Large intestine (tissue), 12 donors: ENCODE results near the gene CAPN8. TPM values are rescaled to one million over a fixed set of nuclear protein-coding genes. Genes with fewer than 3 reads are reported as not detected.

Source experiments
- DNase-seq, 2 donors: peaks; one replicate each; pipeline versions ENCODE4 v3.0.0 to v3.0.0-alpha.2; 2013
- H3K27ac ChIP-seq: one replicate; pipeline ENCODE4 v1.5.1; 2013; ENCODE audit warnings: low read length
- H3K27me3 ChIP-seq: 2 replicates; pipeline ENCODE4 v1.6.1; 2013; ENCODE audit warnings: low read length; ENCODE audit not compliant: control insufficient read depth, insufficient read depth
- H3K36me3 ChIP-seq: 2 replicates; pipeline ENCODE4 v1.6.1; 2013; ENCODE audit warnings: low read length; ENCODE audit not compliant: control insufficient read depth, insufficient read depth
- H3K4me1 ChIP-seq: one replicate; pipeline ENCODE4 v1.6.1; 2013; ENCODE audit warnings: low read length; ENCODE audit not compliant: control insufficient read depth, insufficient read depth
- H3K4me3 ChIP-seq: one replicate; pipeline ENCODE4 v1.5.1; 2013; ENCODE audit warnings: low read length
- H3K9me3 ChIP-seq: one replicate; pipeline ENCODE4 v1.6.1; 2013; ENCODE audit warnings: mild to moderate bottlenecking, low read depth, low read length, moderate library complexity; ENCODE audit not compliant: control insufficient read depth
- WGBS: methylation state at CpG from one replicate; pipeline ENCODE4 v1.1.5; 2013; ENCODE audit warnings: low lambda C conversion rate; ENCODE audit not compliant: insufficient coverage; 5-methylcytosine and 5-hydroxymethylcytosine counted together
- long read RNA-seq, 11 donors: transcript quantifications; one replicate each; lab custom pipeline, GENCODE V29; 2026
- polyA plus RNA-seq: library from polyadenylated mRNA; unstranded; fragments of 120-200 nt; gene quantifications from one replicate; pipeline ENCODE4 v1.2.1, GENCODE V29; 2013

CAPN8 gene
- polyA plus RNA-seq = 8.7 TPM
- long read RNA-seq, donor 1, partial matches to known transcripts = 43 of 44 reads
- long read RNA-seq, donor 1, other reads (novel, unspliced or antisense) = 0 of 44 reads
- long read RNA-seq, donor 2, partial matches to known transcripts = 198 of 199 reads
- long read RNA-seq, donor 2, other reads (novel, unspliced or antisense) = 0 of 199 reads
- long read RNA-seq, donor 3 = 0 reads
- long read RNA-seq, donor 4 = 0 reads
- long read RNA-seq, donor 5, partial matches to known transcripts = 115 of 115 reads
- long read RNA-seq, donor 5, other reads (novel, unspliced or antisense) = 0 of 115 reads
- long read RNA-seq, donor 6, partial matches to known transcripts = 128 of 129 reads
- long read RNA-seq, donor 6, other reads (novel, unspliced or antisense) = 0 of 129 reads
- long read RNA-seq, donor 7, partial matches to known transcripts = 59 of 59 reads
- long read RNA-seq, donor 7, other reads (novel, unspliced or antisense) = 0 of 59 reads
- long read RNA-seq, donor 8, partial matches to known transcripts = 129 of 130 reads
- long read RNA-seq, donor 8, other reads (novel, unspliced or antisense) = 0 of 130 reads
- long read RNA-seq, donor 9, partial matches to known transcripts = 110 of 111 reads
- long read RNA-seq, donor 9, other reads (novel, unspliced or antisense) = 0 of 111 reads
- long read RNA-seq, donor 10, partial matches to known transcripts = 129 of 129 reads
- long read RNA-seq, donor 10, other reads (novel, unspliced or antisense) = 0 of 129 reads
- long read RNA-seq, donor 11, partial matches to known transcripts = 23 of 40 reads
- long read RNA-seq, donor 11, other reads (novel, unspliced or antisense) = 16 of 40 reads

- no peak within 1 kb of the TSS for H3K4me3 ChIP-seq
- H3K27me3 ChIP-seq = no peaks in the 10 kb centered on the region
- no CpG with 5 or more reads among the region's 6 CpGs for WGBS
- H3K27ac ChIP-seq = no peak within 1 kb of the TSS
- peaks cover 3% of the 10 kb centered on the region for H3K4me1 ChIP-seq
- no peaks in the 10 kb centered on the region for H3K9me3 ChIP-seq
- DNase-seq = peak in 1 of 2 donors; percentile 53
- no peaks in the 10 kb centered on the region for H3K36me3 ChIP-seq
Observed at GRCh38 chr1:223665592-223666312, at the start of gene CAPN8. TSS of gene CAPN8 (minus strand) at chr1:223665701. CDS start at chr1:223665646, 55 bp downstream.

GRCh38 chr1:223714849-223715603 lies 49.5 kb upstream of the CAPN8 start:
- no peaks in the 10 kb centered on the region for H3K27me3 ChIP-seq
- H3K9me3 ChIP-seq = no peaks in the 10 kb centered on the region
- peak overlapping the region; percentile 46 for H3K27ac ChIP-seq
- H3K36me3 ChIP-seq = peaks cover 20% of the 10 kb centered on the region
- peaks cover 45% of the 10 kb centered on the region for H3K4me1 ChIP-seq
- DNase-seq = peak; percentile 84 to 87
- no peak overlapping the region for H3K4me3 ChIP-seq
- WGBS = no CpG with 5 or more reads among the region's 9 CpGs

- no peaks in the 10 kb centered on the region for H3K9me3 ChIP-seq
- no peak for DNase-seq
- no peak overlapping the region for H3K4me3 ChIP-seq
- peaks cover 17% of the 10 kb centered on the region for H3K36me3 ChIP-seq
- H3K27ac ChIP-seq = no peak overlapping the region
- peaks cover 40% of the 10 kb centered on the region for H3K4me1 ChIP-seq
- WGBS = no CpG with 5 or more reads among the region's 2 CpGs
- H3K27me3 ChIP-seq = no peaks in the 10 kb centered on the region
Observed at GRCh38 chr1:223714421-223714724, 48.9 kb upstream of the CAPN8 start.

GRCh38 chr1:223713546-223714420 lies 48.3 kb upstream of the CAPN8 start:
- peak overlapping the region; percentile 81 for H3K4me3 ChIP-seq
- H3K36me3 ChIP-seq = peaks cover 17% of the 10 kb centered on the region
- H3K9me3 ChIP-seq = no peaks in the 10 kb centered on the region
- peak overlapping the region; percentile 79 for H3K27ac ChIP-seq
- WGBS = 73% methylated on average over 3 of the region's 7 CpGs
- peak in 1 of 2 donors; percentile 62 for DNase-seq
- no peaks in the 10 kb centered on the region for H3K27me3 ChIP-seq
- H3K4me1 ChIP-seq = peaks cover 36% of the 10 kb centered on the region

GRCh38 chr1:223712850-223713474 lies 47.5 kb upstream of the CAPN8 start:
- peak overlapping the region; percentile 79 for H3K27ac ChIP-seq
- no peaks in the 10 kb centered on the region for H3K27me3 ChIP-seq
- no CpG with 5 or more reads among the region's 40 CpGs for WGBS
- H3K9me3 ChIP-seq = no peaks in the 10 kb centered on the region
- H3K36me3 ChIP-seq = peaks cover 11% of the 10 kb centered on the region
- peak in 1 of 2 donors; percentile 72 for DNase-seq
- H3K4me1 ChIP-seq = peaks cover 37% of the 10 kb centered on the region
- peak overlapping the region; percentile 81 for H3K4me3 ChIP-seq

GRCh38 chr1:223712194-223712849 lies 46.8 kb upstream of the CAPN8 start, which contains the start of gene CAPN2:
TSS of gene CAPN2 (plus strand) at chr1:223712539. CDS start at chr1:223712641, 102 bp downstream.
- Histone ChIP-seq H3K4me1 (peaks cover 43% of the 10 kb centered on the region), H3K9me3 (no peaks in the 10 kb centered on the region), H3K27ac (peak within 1 kb of the TSS; percentile 79), H3K27me3 (no peaks in the 10 kb centered on the region), H3K36me3 (peaks cover 5% of the 10 kb centered on the region), H3K4me3 (peak within 1 kb of the TSS; percentile 81)
- DNase-seq = peak; percentile 76 to 89
- WGBS = no CpG with 5 or more reads among the region's 74 CpGs

GRCh38 chr1:223711747-223712193 lies 46.3 kb upstream of the CAPN8 start:
- Histone ChIP-seq H3K9me3 (no peaks in the 10 kb centered on the region), H3K27me3 (no peaks in the 10 kb centered on the region), H3K4me3 (no peak overlapping the region), H3K27ac (peak overlapping the region; percentile 54), H3K36me3 (peaks cover 3% of the 10 kb centered on the region), H3K4me1 (peaks cover 44% of the 10 kb centered on the region)
- DNase-seq = no peak
- no CpG with 5 or more reads among the region's 15 CpGs for WGBS

- Histone ChIP-seq H3K36me3 (no peaks in the 10 kb centered on the region), H3K27me3 (no peaks in the 10 kb centered on the region), H3K27ac (no peak overlapping the region), H3K4me1 (peaks cover 44% of the 10 kb centered on the region), H3K9me3 (no peaks in the 10 kb centered on the region), H3K4me3 (no peak overlapping the region)
- no CpG with 5 or more reads among the region's 1 CpG for WGBS
- no peak for DNase-seq
Observed at GRCh38 chr1:223711173-223711572, 45.7 kb upstream of the CAPN8 start.
